Body of pancreas (tissue), 4 donors: Measurements from ENCODE around the gene CCDC87.
"Not testable (repeated sequence)": the region's sequence is repeated elsewhere in the genome, so short reads cannot be mapped to it uniquely, and the experiment has no call there.

Experiments
- POLR2A ChIP-seq, 3 donors: fragments of 450-650 bp; IDR thresholded peaks; one replicate each; pipeline ENCODE4 v1.6.1; 2016; ENCODE audit warnings: antibody characterized with exemption in 3 of 3, mild to moderate bottlenecking in 2 of 3
- TF ChIP-seq, protein P1 (sequence below), 7 experiments: fragments of 450-650 bp in 4 of 7; fragments of 200-600 bp in 3 of 7; sonication (generic) in 3 of 7; IDR thresholded peaks; one replicate each; pipeline ENCODE4 v1.5.1; 2016 to 2019; ENCODE audit warnings: antibody characterized with exemption in 7 of 7

DNA sequence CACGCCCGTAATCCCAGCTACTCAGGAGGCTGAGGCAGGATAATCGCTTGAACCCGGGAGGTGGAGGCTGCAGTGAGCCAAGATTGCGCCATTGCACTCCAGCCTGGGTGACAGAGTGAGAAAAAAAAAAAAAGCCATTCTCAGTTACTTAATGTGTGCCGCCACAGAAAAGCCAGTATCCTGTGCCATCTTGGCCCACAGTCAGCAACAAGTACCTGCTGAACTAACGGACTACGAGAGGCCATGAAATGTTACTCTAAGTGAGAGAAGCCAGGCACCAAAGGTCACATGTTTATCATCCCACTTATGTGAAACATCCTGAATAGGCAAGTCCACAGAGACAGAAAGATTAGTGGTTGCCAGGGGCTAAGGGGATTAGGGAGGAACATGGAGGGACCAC lies 52.3 kb downstream of the CCDC87 start:
- not testable (repeated sequence) for TF ChIP-seq POLR2A (IDR thresholded peaks at IDR 0.05)
- TF ChIP-seq, protein P1, sequence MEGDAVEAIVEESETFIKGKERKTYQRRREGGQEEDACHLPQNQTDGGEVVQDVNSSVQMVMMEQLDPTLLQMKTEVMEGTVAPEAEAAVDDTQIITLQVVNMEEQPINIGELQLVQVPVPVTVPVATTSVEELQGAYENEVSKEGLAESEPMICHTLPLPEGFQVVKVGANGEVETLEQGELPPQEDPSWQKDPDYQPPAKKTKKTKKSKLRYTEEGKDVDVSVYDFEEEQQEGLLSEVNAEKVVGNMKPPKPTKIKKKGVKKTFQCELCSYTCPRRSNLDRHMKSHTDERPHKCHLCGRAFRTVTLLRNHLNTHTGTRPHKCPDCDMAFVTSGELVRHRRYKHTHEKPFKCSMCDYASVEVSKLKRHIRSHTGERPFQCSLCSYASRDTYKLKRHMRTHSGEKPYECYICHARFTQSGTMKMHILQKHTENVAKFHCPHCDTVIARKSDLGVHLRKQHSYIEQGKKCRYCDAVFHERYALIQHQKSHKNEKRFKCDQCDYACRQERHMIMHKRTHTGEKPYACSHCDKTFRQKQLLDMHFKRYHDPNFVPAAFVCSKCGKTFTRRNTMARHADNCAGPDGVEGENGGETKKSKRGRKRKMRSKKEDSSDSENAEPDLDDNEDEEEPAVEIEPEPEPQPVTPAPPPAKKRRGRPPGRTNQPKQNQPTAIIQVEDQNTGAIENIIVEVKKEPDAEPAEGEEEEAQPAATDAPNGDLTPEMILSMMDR (IDR thresholded peaks at IDR 0.05), result not testable (repeated sequence)
